Keratinocyte (primary cell): ENCODE measurements around the gene AGFG1. TPM values are rescaled to one million over a fixed set of nuclear protein-coding genes. Genes with fewer than 3 reads are reported as not detected.
"Not testable (repeated sequence)": the region's sequence is repeated elsewhere in the genome, so short reads cannot be mapped to it uniquely, and the experiment has no call there.

Source experiments
- DNase-seq: peaks from one replicate; pipeline ENCODE4 v3.0.0-alpha.2; 2011; ENCODE audit warnings: low read depth, missing footprints, low spot score
- FAIRE-seq: peaks from 2 replicates; lab custom pipeline; 2011; peaks lifted over from hg19 to GRCh38; lab: Jason Lieb, UNC
- H2AFZ ChIP-seq: 2 replicates; pipeline ENCODE4 v1.6.0; 2012; ENCODE audit warnings: low read length, control low read depth, inconsistent platforms; ENCODE audit not compliant: control insufficient read depth
- H3K27ac ChIP-seq: 2 replicates; pipeline ENCODE4 v1.5.1; 2011; ENCODE audit warnings: low read length; ENCODE audit not compliant: control insufficient read depth, insufficient read depth
- H3K27me3 ChIP-seq: 3 replicates; pipeline ENCODE4 v1.6.0; 2011; ENCODE audit warnings: low read length; ENCODE audit not compliant: control insufficient read depth, insufficient read depth; ENCODE audit errors: extremely low read depth
- H3K36me3 ChIP-seq, 2 experiments: 2 replicates in 1 of 2; 3 replicates in 1 of 2; pipeline ENCODE4 v1.5.1; 2011; ENCODE audit warnings: low read length in 2 of 2, mild to moderate bottlenecking in 1 of 2; ENCODE audit not compliant: control insufficient read depth in 2 of 2, insufficient read depth in 2 of 2; ENCODE audit errors: extremely low read depth in 1 of 2
- H3K4me1 ChIP-seq: 3 replicates; pipeline ENCODE4 v1.5.1; 2011; ENCODE audit warnings: low read length; ENCODE audit not compliant: control insufficient read depth, insufficient read depth; ENCODE audit errors: extremely low read depth
- H3K4me2 ChIP-seq: 3 replicates; pipeline ENCODE4 v1.6.0; 2011; ENCODE audit warnings: low read depth, low read length; ENCODE audit not compliant: control insufficient read depth, insufficient read depth; ENCODE audit errors: extremely low read depth
- H3K4me3 ChIP-seq, 3 experiments: fragments of 200-600 bp in 1 of 3; sonication (generic) in 1 of 3; 2 replicates in 2 of 3; 3 replicates in 1 of 3; pipeline ENCODE4 v1.5.1; 2011 to 2016; ENCODE audit warnings: low read length in 3 of 3, mild to moderate bottlenecking in 3 of 3, control low read depth in 2 of 3, inconsistent platforms in 1 of 3, low read depth in 1 of 3, mixed read lengths in 1 of 3, mixed run types in 1 of 3, moderate library complexity in 1 of 3; ENCODE audit not compliant: control insufficient read depth in 2 of 3, insufficient read depth in 2 of 3; ENCODE audit errors: extremely low read depth in 1 of 3
- H3K79me2 ChIP-seq: 2 replicates; pipeline ENCODE4 v1.6.0; 2012; ENCODE audit warnings: low read length; ENCODE audit not compliant: control insufficient read depth, insufficient read depth
- H3K9ac ChIP-seq: 3 replicates; pipeline ENCODE4 v1.6.0; 2011; ENCODE audit warnings: low read length; ENCODE audit not compliant: control insufficient read depth, insufficient read depth; ENCODE audit errors: extremely low read depth
- H3K9me1 ChIP-seq: 3 replicates; pipeline ENCODE4 v1.6.0; 2011; ENCODE audit warnings: low read length; ENCODE audit not compliant: control insufficient read depth, insufficient read depth; ENCODE audit errors: extremely low read depth
- H3K9me3 ChIP-seq: 2 replicates; pipeline ENCODE4 v1.5.1; 2012; ENCODE audit warnings: low read depth, low read length; ENCODE audit not compliant: control insufficient read depth
- H4K20me1 ChIP-seq: 3 replicates; pipeline ENCODE4 v1.6.0; 2011; ENCODE audit warnings: low read length; ENCODE audit not compliant: control insufficient read depth, insufficient read depth; ENCODE audit errors: extremely low read depth
- CTCF ChIP-seq, 3 experiments: IDR thresholded peaks in 1 of 3; conservative IDR thresholded peaks in 1 of 3; optimal IDR thresholded peaks in 1 of 3; 2 replicates in 2 of 3; 3 replicates in 1 of 3; pipeline versions ENCODE3 to v1.5.1; 2011; ENCODE audit warnings: low read length in 3 of 3, mild to moderate bottlenecking in 3 of 3, moderate library complexity in 2 of 3, control low read depth in 1 of 3, inconsistent platforms in 1 of 3; ENCODE audit not compliant: insufficient read depth in 2 of 3; ENCODE audit errors: extremely low read depth in 1 of 3
- EZH2 ChIP-seq: IDR thresholded peaks from one replicate; pipeline ENCODE4 v1.6.1; 2012; ENCODE audit warnings: inconsistent platforms, mild to moderate bottlenecking, low read length, moderate library complexity
- dilution Hi-C: fragments of 300-500 bp; cut with MboI; formaldehyde crosslinking; loops from one replicate; pipeline ENCODE4 v1.7.0; 2020; ENCODE audit warnings: low sequenced_read_pairs; ENCODE audit not compliant: extremely low pct_ligation_motif_present
- polyA plus RNA-seq, 5 experiments: library from polyadenylated mRNA; depleted of rRNA in 3 of 5; stranded (reverse) in 3 of 5; stranded (forward) in 1 of 5; unstranded in 1 of 5; fragments of >200 nt; gene quantifications; 1 replicate in 1 of 5; 2 replicates in 3 of 5; 3 replicates in 1 of 5; pipeline versions ENCODE4 v1.2.1 to v1.2.3, GENCODE V29; 2011 to 2012; ENCODE audit warnings: missing spikeins in 2 of 5, low read depth in 1 of 5, low replicate concordance in 1 of 5

Gene AGFG1
- polyA plus RNA-seq, 1 donor (not counting 4 experiments of a cell fraction or from before 2014, with no cell fraction given), result 111 TPM

GRCh38 chr2:227597036-227597435 is 125.1 kb downstream of the AGFG1 start:
- Histone ChIP-seq H3K36me3 (no peaks in the 10 kb centered on the region), H3K27ac (no peak overlapping the region), H3K9me3 (no peaks in the 10 kb centered on the region), H3K9me1 (no peaks in the 10 kb centered on the region), H3K4me2 (no peak overlapping the region), H3K9ac (no peak overlapping the region), H3K27me3 (no peaks in the 10 kb centered on the region), H3K79me2 (no peaks in the 10 kb centered on the region), H3K4me3 (no peak overlapping the region), H4K20me1 (no peaks in the 10 kb centered on the region), H3K4me1 (peaks cover 2% of the 10 kb centered on the region), H2AFZ (no peak overlapping the region)
- TF ChIP-seq EZH2, result no peak
- TF ChIP-seq CTCF (optimal IDR thresholded peaks at IDR 0.05 in 1 of 3, IDR thresholded peaks at IDR 0.05 in 1 of 3, conservative IDR thresholded peaks at IDR 0.05 in 1 of 3; ENCODE audit: extremely low read depth in 1 of 3, insufficient read depth in 2 of 3, low read length in 3 of 3), result no peak
- dilution Hi-C loops, result no loop called here
- FAIRE-seq (no peak), DNase-seq (no peak)

GRCh38 chr2:227597998-227598397 is 126.0 kb downstream of the AGFG1 start:
- Histone ChIP-seq H3K36me3 (no peaks in the 10 kb centered on the region), H3K27ac (no peak overlapping the region), H3K27me3 (no peaks in the 10 kb centered on the region), H3K79me2 (no peaks in the 10 kb centered on the region), H3K9ac (no peak overlapping the region), H3K9me1 (no peaks in the 10 kb centered on the region), H3K4me3 (no peak overlapping the region), H2AFZ (no peak overlapping the region), H4K20me1 (no peaks in the 10 kb centered on the region), H3K4me1 (peaks cover 2% of the 10 kb centered on the region), H3K4me2 (no peak overlapping the region), H3K9me3 (no peaks in the 10 kb centered on the region)
- TF ChIP-seq CTCF (optimal IDR thresholded peaks at IDR 0.05 in 1 of 3, IDR thresholded peaks at IDR 0.05 in 1 of 3, conservative IDR thresholded peaks at IDR 0.05 in 1 of 3; ENCODE audit: extremely low read depth in 1 of 3, insufficient read depth in 2 of 3, low read length in 3 of 3), result no peak
- no peak for TF ChIP-seq EZH2
- dilution Hi-C loops, result no loop called here
- DNase-seq, result no peak
- FAIRE-seq, result no peak

GRCh38 chr2:227598835-227599503 is 127.0 kb downstream of the AGFG1 start, which contains the start of gene SCYGR2:
TSS of gene SCYGR2 (plus strand) at chr2:227598893. CDS start at chr2:227598893, 0 bp downstream.
- DNase-seq, H2AFZ ChIP-seq, H3K9me3 ChIP-seq, H3K4me2 ChIP-seq, H3K27me3 ChIP-seq, H3K79me2 ChIP-seq, FAIRE-seq, H3K9me1 ChIP-seq, H3K4me3 ChIP-seq, H3K27ac ChIP-seq, H4K20me1 ChIP-seq, H3K36me3 ChIP-seq, dilution Hi-C loops, H3K9ac ChIP-seq, H3K4me1 ChIP-seq: not testable (repeated sequence)
